Spleen (tissue), 11 donors: ENCODE results near the gene TSSK1B. TPM values are rescaled to one million over a fixed set of nuclear protein-coding genes. Genes with fewer than 3 reads are reported as not detected.
"Not testable (repeated sequence)": the region's sequence is repeated elsewhere in the genome, so short reads cannot be mapped to it uniquely, and the experiment has no call there.

Experiments used
- DNase-seq: peaks from one replicate; pipeline ENCODE4 v3.0.0-alpha.2; 2020
- H3K27ac ChIP-seq, 8 donors: fragments of 200-600 bp; sonication (generic) in 7 of 8; 1 replicate in 4 of 8; 2 replicates in 4 of 8; pipeline versions ENCODE4 v1.5.0 to v1.8.0; 2016 to 2021; ENCODE audit warnings: inconsistent platforms in 4 of 8, mild to moderate bottlenecking in 4 of 8, moderate library complexity in 1 of 8
- H3K27me3 ChIP-seq, 7 donors: fragments of 200-600 bp; sonication (generic) in 6 of 7; replicated peaks in 1 of 7; 1 replicate in 4 of 7; 2 replicates in 3 of 7; pipeline versions ENCODE4 v1.5.0 to v1.8.0; 2016 to 2021; ENCODE audit warnings: inconsistent platforms in 3 of 7, mild to moderate bottlenecking in 1 of 7
- H3K36me3 ChIP-seq, 6 donors: fragments of 200-600 bp; sonication (generic) in 5 of 6; 1 replicate in 4 of 6; 2 replicates in 2 of 6; pipeline versions ENCODE4 v1.5.0 to v1.8.0; 2016 to 2021; ENCODE audit warnings: inconsistent platforms in 2 of 6
- H3K4me1 ChIP-seq, 6 donors: fragments of 200-600 bp; sonication (generic) in 5 of 6; 1 replicate in 3 of 6; 2 replicates in 3 of 6; pipeline versions ENCODE4 v1.5.0 to v1.8.0; 2016 to 2021; ENCODE audit warnings: inconsistent platforms in 3 of 6
- H3K4me3 ChIP-seq, 8 donors: fragments of 200-600 bp; sonication (generic) in 7 of 8; 1 replicate in 4 of 8; 2 replicates in 4 of 8; pipeline versions ENCODE4 v1.5.0 to v1.8.0; 2016 to 2021; ENCODE audit warnings: inconsistent platforms in 4 of 8, mild to moderate bottlenecking in 4 of 8, moderate library complexity in 2 of 8
- H3K9me3 ChIP-seq, 8 donors: fragments of 200-600 bp; sonication (generic) in 7 of 8; 1 replicate in 4 of 8; 2 replicates in 4 of 8; pipeline versions ENCODE4 v1.5.0 to v1.8.0; 2016 to 2021; ENCODE audit warnings: inconsistent platforms in 4 of 8
- POLR2A ChIP-seq, 3 donors: fragments of 450-650 bp; IDR thresholded peaks; one replicate each; pipeline ENCODE4 v1.5.1; 2017; ENCODE audit warnings: antibody characterized with exemption in 3 of 3, mild to moderate bottlenecking in 1 of 3
- POLR2AphosphoS5 ChIP-seq, 3 donors: sonication (generic); formaldehyde crosslinking; IDR thresholded peaks; one replicate each; pipeline ENCODE4 v1.5.1; 2017; ENCODE audit warnings: antibody characterized with exemption in 3 of 3
- WGBS, 5 donors: extraction: QIAGEN DNeasy Blood & Tissue Kit in 3 of 5; methylation state at CpG; one replicate each; pipeline versions ENCODE4 v1.1.5 to v1.1.7; 2013 to 2018; 5-methylcytosine and 5-hydroxymethylcytosine counted together
- intact Hi-C: fragments of 100-400 bp; cut with DNase I; formaldehyde crosslinking; loops from one replicate; pipeline ENCODE4 v1.15.0; 2023; ENCODE audit warnings: low total_unique reads
- polyA plus RNA-seq, 3 donors: library from polyadenylated mRNA; stranded (reverse); fragments of 200-250 nt; gene quantifications; one replicate each; pipeline ENCODE4 v1.2.1, GENCODE V29; 2013
- total RNA-seq, 7 donors: library from RNA; depleted of rRNA in 3 of 7; stranded (reverse); fragments of >200 nt in 3 of 7; fragmentation: NEBNext Ultra II Directional in 4 of 7; extraction: Animal tissue kit (Norgen Biotek cat#: 25700) in 4 of 7; gene quantifications; one replicate each; pipeline versions ENCODE4 v1.1.0 to v1.2.1, GENCODE V29; 2016 to 2021
- TF ChIP-seq, protein P1 (sequence below), 11 experiments: fragments of 200-600 bp in 7 of 11; fragments of 450-650 bp in 4 of 11; sonication (generic) in 4 of 11; IDR thresholded peaks in 8 of 11; conservative IDR thresholded peaks in 3 of 11; 1 replicate in 7 of 11; 2 replicates in 4 of 11; pipeline versions ENCODE4 v1.4.0 to v1.8.0; 2016 to 2021; ENCODE audit warnings: antibody characterized with exemption in 11 of 11, inconsistent platforms in 4 of 11, mild to moderate bottlenecking in 1 of 11
- donor health status: healthy with polysubstance abuse.
- donor health status: DM: no; HTN: no; CAD: no; lungs with moderate emphysema.
- donor health status: DM: no; HTN: no; CAD: no.
- donor health status: Bipolar disorder and iron deficiency.
- donor health status: healthy.
- donor health status: DM: no; HTN: no; CAD: no.
- donor health status: DM: yes; HTN: yes; CAD: no.

Gene TSSK1B
- total and polyA plus RNA-seq, 10 donors, result not detected

DNA sequence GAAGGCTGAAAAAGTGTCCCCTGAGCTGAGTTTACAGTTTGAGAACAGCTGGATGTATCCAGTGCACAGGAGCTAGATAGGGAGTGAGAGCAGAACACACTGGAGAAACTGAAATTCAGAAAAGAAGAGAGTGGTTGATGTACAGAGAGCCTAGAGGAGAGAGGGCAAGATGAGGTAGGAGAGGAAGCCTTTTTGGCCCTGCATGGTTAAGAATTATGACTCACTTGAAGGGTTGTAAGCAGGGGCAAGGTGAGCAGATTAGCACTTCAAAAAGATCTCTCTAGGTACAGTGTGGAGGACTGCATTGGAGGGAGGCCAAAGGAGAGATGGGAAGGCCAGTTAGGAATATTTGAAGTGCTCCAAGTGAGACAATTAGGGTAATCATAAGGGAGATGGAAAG, 28.2 kb upstream of the TSSK1B start:
- intact Hi-C loops, result no loop called here
- DNase-seq, result no peak
- no peak for TF ChIP-seq POLR2A (IDR thresholded peaks at IDR 0.05)
- TF ChIP-seq POLR2AphosphoS5 (IDR thresholded peaks at IDR 0.05), result no peak

DNA sequence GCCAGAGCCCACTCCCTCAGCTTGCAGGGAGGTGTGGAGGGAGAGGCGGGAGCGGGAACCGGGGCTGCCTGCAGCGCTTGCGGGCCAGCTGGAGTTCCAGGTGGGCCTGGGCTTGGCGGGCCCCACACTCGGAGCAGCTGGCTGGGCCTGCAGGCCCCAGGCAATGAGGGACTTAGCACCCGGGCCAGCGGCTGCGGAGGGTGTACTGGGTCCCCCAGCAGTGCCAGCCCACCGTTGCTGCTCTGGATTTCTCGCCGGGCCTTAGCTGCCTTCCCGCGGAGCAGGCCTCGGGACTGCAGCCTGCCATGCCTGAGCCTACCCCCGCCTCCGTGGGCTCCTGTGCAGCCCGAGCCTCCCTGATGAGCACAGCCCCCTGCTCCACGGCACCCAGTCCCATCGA, 22.3 kb upstream of the TSSK1B start:
- H3K36me3 ChIP-seq, DNase-seq, H3K27ac ChIP-seq, intact Hi-C loops, H3K4me3 ChIP-seq, H3K9me3 ChIP-seq, H3K27me3 ChIP-seq, H3K4me1 ChIP-seq: not testable (repeated sequence)
- WGBS, 5 donors, result 89 to 100% (median 94%) methylated on average over 6 to 21 of the region's 21 CpGs

More for the DNA sequence above, 28.2 kb upstream of the TSSK1B start:
- no peak overlapping the region for H3K4me3 ChIP-seq
- no peaks in the 10 kb centered on the region for H3K27me3 ChIP-seq
- H3K9me3 ChIP-seq, result no peaks in the 10 kb centered on the region
- no peaks in the 10 kb centered on the region for H3K4me1 ChIP-seq
- no peaks in the 10 kb centered on the region for H3K36me3 ChIP-seq
- H3K27ac ChIP-seq, result no peak overlapping the region

DNA sequence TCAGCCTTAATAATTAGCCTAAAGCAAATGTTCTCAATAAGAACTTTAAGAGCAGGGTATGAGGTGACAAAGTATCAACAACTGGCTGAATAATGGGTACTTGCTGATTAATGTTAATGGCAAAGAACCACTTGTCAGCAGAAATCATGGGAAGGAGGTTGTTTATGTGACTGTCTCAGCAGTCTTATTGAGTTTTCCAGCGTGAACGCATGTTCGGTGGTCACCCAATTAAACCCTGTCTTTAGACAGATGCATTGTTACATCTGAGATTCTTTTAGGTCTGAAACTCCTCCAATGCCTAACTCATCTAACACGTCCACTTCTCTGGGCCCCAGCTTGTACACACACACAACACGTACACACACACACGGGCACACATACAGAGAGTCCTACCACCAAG, 18.2 kb upstream of the TSSK1B start:
- no peak for DNase-seq
- peaks cover 0 to 4% (median 0%) of the 10 kb centered on the region in 7 donors for H3K27me3 ChIP-seq
- H3K9me3 ChIP-seq, result no peaks in the 10 kb centered on the region
- intact Hi-C loops, result no loop called here
- TF ChIP-seq POLR2A (IDR thresholded peaks at IDR 0.05) (no peak), POLR2AphosphoS5 (IDR thresholded peaks at IDR 0.05) (no peak)
- TF ChIP-seq, protein P1, sequence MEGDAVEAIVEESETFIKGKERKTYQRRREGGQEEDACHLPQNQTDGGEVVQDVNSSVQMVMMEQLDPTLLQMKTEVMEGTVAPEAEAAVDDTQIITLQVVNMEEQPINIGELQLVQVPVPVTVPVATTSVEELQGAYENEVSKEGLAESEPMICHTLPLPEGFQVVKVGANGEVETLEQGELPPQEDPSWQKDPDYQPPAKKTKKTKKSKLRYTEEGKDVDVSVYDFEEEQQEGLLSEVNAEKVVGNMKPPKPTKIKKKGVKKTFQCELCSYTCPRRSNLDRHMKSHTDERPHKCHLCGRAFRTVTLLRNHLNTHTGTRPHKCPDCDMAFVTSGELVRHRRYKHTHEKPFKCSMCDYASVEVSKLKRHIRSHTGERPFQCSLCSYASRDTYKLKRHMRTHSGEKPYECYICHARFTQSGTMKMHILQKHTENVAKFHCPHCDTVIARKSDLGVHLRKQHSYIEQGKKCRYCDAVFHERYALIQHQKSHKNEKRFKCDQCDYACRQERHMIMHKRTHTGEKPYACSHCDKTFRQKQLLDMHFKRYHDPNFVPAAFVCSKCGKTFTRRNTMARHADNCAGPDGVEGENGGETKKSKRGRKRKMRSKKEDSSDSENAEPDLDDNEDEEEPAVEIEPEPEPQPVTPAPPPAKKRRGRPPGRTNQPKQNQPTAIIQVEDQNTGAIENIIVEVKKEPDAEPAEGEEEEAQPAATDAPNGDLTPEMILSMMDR (IDR thresholded peaks at IDR 0.05 in 8 of 11, conservative IDR thresholded peaks at IDR 0.05 in 3 of 11), result no peak
- H3K27ac ChIP-seq, result no peak overlapping the region
- 87 to 92% (median 90%) methylated on average over 6 of the region's 6 CpGs for WGBS, 5 donors
- no peak overlapping the region for H3K4me3 ChIP-seq
- no peaks in the 10 kb centered on the region for H3K4me1 ChIP-seq
- H3K36me3 ChIP-seq, result no peaks in the 10 kb centered on the region

DNA sequence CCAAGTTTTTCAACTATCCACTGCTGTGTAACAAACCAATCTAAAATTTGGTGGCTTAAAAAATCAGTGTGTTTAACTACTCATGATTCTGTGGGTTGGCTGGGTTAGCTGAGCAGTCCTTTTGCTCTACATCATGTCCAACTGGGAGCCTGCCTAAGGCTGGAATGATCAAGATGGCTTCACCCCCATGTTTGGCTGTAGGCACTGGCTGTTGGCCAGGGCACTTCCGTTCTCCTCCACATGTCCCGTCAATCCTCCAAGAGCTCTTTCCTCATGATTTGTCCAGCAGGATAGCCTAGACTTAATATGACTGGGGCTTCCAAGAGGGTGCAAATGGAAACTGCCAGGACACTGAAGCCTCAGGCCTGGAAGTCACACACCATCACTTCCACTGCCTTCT, 17.0 kb upstream of the TSSK1B start:
- 66 to 78% (median 75%) methylated on average over 2 of the region's 2 CpGs for WGBS, 5 donors
- no peak for TF ChIP-seq POLR2A (IDR thresholded peaks at IDR 0.05)
- no peak overlapping the region for H3K4me3 ChIP-seq
- no peaks in the 10 kb centered on the region for H3K9me3 ChIP-seq
- H3K27ac ChIP-seq, result no peak overlapping the region
- no peaks in the 10 kb centered on the region for H3K4me1 ChIP-seq
- no peaks in the 10 kb centered on the region for H3K36me3 ChIP-seq
- H3K27me3 ChIP-seq, result peaks cover 0 to 5% (median 0%) of the 10 kb centered on the region in 7 donors
- no peak for DNase-seq
- intact Hi-C loops, result no loop called here

DNA sequence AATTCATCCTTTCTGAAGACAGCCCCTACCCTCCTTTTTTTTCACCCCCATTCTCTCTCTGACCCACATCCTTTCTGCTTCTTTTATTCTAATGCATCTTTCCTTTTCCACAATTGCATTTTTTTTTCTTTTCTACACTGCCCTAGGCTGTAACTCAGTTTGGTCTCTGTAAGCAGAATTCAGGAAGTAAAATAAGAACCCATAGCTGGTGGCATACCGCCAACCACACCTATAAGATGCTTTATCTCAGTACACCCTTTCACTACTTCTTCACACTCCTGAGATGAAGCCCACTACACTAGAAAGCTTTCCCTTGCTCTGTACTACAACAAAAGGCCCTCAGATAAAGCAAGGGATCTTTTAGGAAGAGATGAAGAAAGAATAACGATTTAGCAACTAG, 16.1 kb upstream of the TSSK1B start:
- TF ChIP-seq POLR2AphosphoS5 (IDR thresholded peaks at IDR 0.05) (no peak), POLR2A (IDR thresholded peaks at IDR 0.05) (no peak)
- TF ChIP-seq, protein P1 (IDR thresholded peaks at IDR 0.05 in 8 of 11, conservative IDR thresholded peaks at IDR 0.05 in 3 of 11), result no peak
- H3K27me3 ChIP-seq, result peaks cover 0 to 5% (median 0%) of the 10 kb centered on the region in 7 donors
- peaks cover 0 to under 1% (median 0%) of the 10 kb centered on the region in 8 donors for H3K9me3 ChIP-seq
- H3K4me3 ChIP-seq, result no peak overlapping the region
- intact Hi-C loops, result no loop called here
- DNase-seq, result no peak
- H3K27ac ChIP-seq, result no peak overlapping the region
- WGBS, 5 donors, result 27 to 40% (median 39%) methylated on average over 2 of the region's 2 CpGs
- no peaks in the 10 kb centered on the region for H3K4me1 ChIP-seq
- no peaks in the 10 kb centered on the region for H3K36me3 ChIP-seq

DNA sequence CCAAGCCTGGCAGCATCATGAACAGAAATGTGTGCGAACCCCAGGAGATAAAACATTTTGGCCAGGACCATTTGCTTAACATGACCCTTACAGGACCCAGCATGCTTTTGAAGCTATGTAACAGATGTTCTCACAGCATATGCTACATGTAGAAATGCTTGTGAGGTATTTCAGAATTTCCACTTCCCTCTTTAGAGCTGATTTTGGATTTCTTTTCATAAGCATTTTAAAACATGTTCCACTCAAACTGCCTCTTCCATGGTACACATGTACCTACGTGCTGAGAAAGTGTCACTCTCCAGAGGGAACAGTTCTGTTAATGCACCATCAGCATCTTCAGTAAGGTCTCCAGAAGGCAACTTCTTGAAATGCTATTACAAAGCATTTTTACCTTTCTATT, 15.7 kb upstream of the TSSK1B start:
- Histone ChIP-seq H3K4me1 (no peaks in the 10 kb centered on the region), H3K27me3 (peaks cover 0 to 5% (median 0%) of the 10 kb centered on the region in 7 donors), H3K9me3 (peaks cover 0 to 6% (median 2%) of the 10 kb centered on the region in 8 donors), H3K36me3 (no peaks in the 10 kb centered on the region), H3K27ac (no peak overlapping the region), H3K4me3 (no peak overlapping the region)
- TF ChIP-seq POLR2AphosphoS5 (IDR thresholded peaks at IDR 0.05), result no peak
- no peak for TF ChIP-seq POLR2A (IDR thresholded peaks at IDR 0.05)
- TF ChIP-seq, protein P1 (IDR thresholded peaks at IDR 0.05 in 8 of 11, conservative IDR thresholded peaks at IDR 0.05 in 3 of 11), result no peak
- no peak for DNase-seq
- intact Hi-C loops, result no loop called here
- WGBS, 5 donors, result 63 to 74% (median 66%) methylated on average over 2 of the region's 2 CpGs
